OCI-LY7 (cell line): ENCODE results near the gene KCNIP1. TPM values are rescaled to one million over a fixed set of nuclear protein-coding genes. Genes with fewer than 3 reads are reported as not detected.

Experiments
- BruUV-seq: library from RNA; stranded (reverse); fragments of 400-500 nt; replicated peaks from 2 replicates; lab custom pipeline; 2021; lab: Mats Ljungman, UMichigan
- CTCF ChIA-PET: fragments of 300-600 bp; sonication (Branson Sonifier 250); formaldehyde crosslinking; loops from one replicate; lab custom pipeline; 2022; ENCODE audit warnings: antibody characterized with exemption; ENCODE audit not compliant: unreplicated experiment; lab: Charles Lee
- POLR2A ChIA-PET: fragments of 300-600 bp; sonication (Branson Sonifier 250); formaldehyde crosslinking; loops from one replicate; lab custom pipeline; 2022; ENCODE audit warnings: antibody characterized with exemption; lab: Charles Lee
- DNase-seq: peaks from one replicate; pipeline ENCODE4 v3.0.0-alpha.2; 2015; ENCODE audit warnings: low spot score
- H2AFZ ChIP-seq: fragments of 200-600 bp; sonication (generic), shearing (Covaris generic); 2 replicates; pipeline ENCODE4 v1.6.1; 2014; ENCODE audit warnings: mild to moderate bottlenecking, antibody characterized with exemption, low read length, moderate library complexity
- H3K27ac ChIP-seq: fragments of 200-600 bp; sonication (generic); 2 replicates; pipeline ENCODE4 v1.5.1; 2014; ENCODE audit warnings: mixed run types, low read depth, mild to moderate bottlenecking, moderate library complexity, low read length, inconsistent platforms; ENCODE audit not compliant: poor library complexity, severe bottlenecking
- H3K36me3 ChIP-seq: fragments of 200-600 bp; sonication (generic); 2 replicates; pipeline ENCODE4 v1.6.1; 2014; ENCODE audit warnings: mild to moderate bottlenecking, antibody characterized with exemption, low read length, moderate library complexity, mixed read lengths; ENCODE audit not compliant: insufficient read depth
- H3K4me1 ChIP-seq: fragments of 200-600 bp; sonication (generic); 2 replicates; pipeline ENCODE4 v1.5.1; 2014; ENCODE audit warnings: mild to moderate bottlenecking, low read length; ENCODE audit not compliant: insufficient read depth, poor library complexity, severe bottlenecking
- H3K4me2 ChIP-seq: fragments of 200-600 bp; sonication (generic); 2 replicates; pipeline ENCODE4 v1.6.1; 2014; ENCODE audit warnings: mild to moderate bottlenecking, low read length
- H3K4me3 ChIP-seq: fragments of 200-600 bp; sonication (generic); 2 replicates; pipeline ENCODE4 v1.5.1; 2014; ENCODE audit warnings: mild to moderate bottlenecking, low read depth, low read length; ENCODE audit not compliant: poor library complexity, severe bottlenecking
- H3K79me2 ChIP-seq: fragments of 200-600 bp; sonication (generic); 2 replicates; pipeline ENCODE4 v1.6.1; 2016; ENCODE audit warnings: low read depth, mild to moderate bottlenecking, low read length, moderate library complexity, mixed read lengths; ENCODE audit not compliant: insufficient read depth
- H3K9me2 ChIP-seq: fragments of 200-600 bp; sonication (generic); 2 replicates; pipeline ENCODE4 v1.6.1; 2016; ENCODE audit warnings: mild to moderate bottlenecking, low read length, mixed read lengths; ENCODE audit not compliant: insufficient read depth
- H3K9me3 ChIP-seq: fragments of 200-600 bp; sonication (generic); 2 replicates; pipeline ENCODE4 v1.6.1; 2014; ENCODE audit warnings: mild to moderate bottlenecking, mixed run types, low read length, mixed read lengths
- H4K20me1 ChIP-seq: fragments of 200-600 bp; sonication (generic); 2 replicates; pipeline ENCODE4 v1.6.1; 2014; ENCODE audit warnings: mild to moderate bottlenecking, antibody characterized with exemption, low read length, moderate library complexity, mixed read lengths; ENCODE audit not compliant: insufficient read depth
- CTCF ChIP-seq: fragments of 200-600 bp; sonication (generic); conservative IDR thresholded peaks from 2 replicates; pipeline ENCODE4 v1.5.1; 2014; ENCODE audit warnings: mild to moderate bottlenecking, antibody characterized with exemption, low read length, moderate library complexity, mixed read lengths
- EZH2phosphoT487 ChIP-seq: fragments of 200-600 bp; sonication (generic); IDR thresholded peaks from 2 replicates; pipeline ENCODE4 v1.6.1; 2018; ENCODE audit warnings: low read depth, borderline replicate concordance, mild to moderate bottlenecking, mixed run types, antibody characterized with exemption, low read length, moderate library complexity, mixed read lengths
- intact Hi-C: fragments of 100-400 bp; cut with micrococcal nuclease; formaldehyde crosslinking; loops from one replicate; pipeline ENCODE4 v1.10.0; 2022; ENCODE audit not compliant: unreplicated experiment
- total RNA-seq, 2 experiments: library from RNA; depleted of rRNA in 1 of 2; stranded (reverse); fragments of >200 nt in 1 of 2; shearing (Covaris generic) in 1 of 2; gene quantifications; 2 replicates each; pipeline ENCODE4 v1.2.3, GENCODE V29; 2014 to 2022

Gene KCNIP1
- total RNA-seq, 2 experiments from 2014 or later = not detected

DNA sequence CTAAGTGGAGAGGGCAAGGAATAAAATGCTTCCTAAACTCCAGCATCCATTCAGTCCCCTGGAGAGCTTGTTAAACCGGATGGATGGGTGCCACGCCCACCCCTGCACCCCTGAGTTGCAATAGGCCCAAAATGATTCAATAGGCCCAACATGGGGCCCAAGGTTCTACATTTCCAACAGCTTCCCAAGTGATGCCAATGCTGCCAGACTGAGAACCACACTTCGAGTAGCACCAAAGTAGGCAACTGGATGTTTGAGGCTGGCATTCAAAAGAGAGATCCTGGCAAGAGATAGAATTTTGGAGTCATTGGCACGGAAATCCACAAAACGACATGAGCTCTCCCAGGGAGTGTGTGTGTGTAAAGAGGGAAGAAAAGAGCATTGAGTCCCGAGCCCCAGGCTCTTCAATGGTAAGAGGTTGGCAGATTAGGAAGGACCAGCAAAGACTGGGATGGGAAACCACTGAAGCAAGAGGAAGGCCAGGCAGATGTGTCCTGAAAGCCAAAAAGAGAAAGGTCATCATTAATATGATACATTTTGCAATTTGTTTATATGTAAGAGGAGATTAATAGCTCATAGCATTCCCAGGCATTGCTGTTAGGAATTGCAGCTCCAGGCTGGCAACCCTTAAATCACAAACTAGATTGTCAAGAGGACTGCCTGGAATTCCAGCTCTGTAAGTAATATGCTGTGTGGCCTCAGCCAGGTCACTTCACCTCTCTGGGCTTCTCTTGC, 130.6 kb downstream of the KCNIP1 start:
- H2AFZ ChIP-seq = no peak overlapping the region
- H3K4me2 ChIP-seq = no peak overlapping the region
- no peaks in the 10 kb centered on the region for H3K79me2 ChIP-seq
- no peak for TF ChIP-seq CTCF
- no peak for TF ChIP-seq EZH2phosphoT487
- no peak overlapping the region for H3K4me3 ChIP-seq
- H3K27ac ChIP-seq = no peak overlapping the region
- no peaks in the 10 kb centered on the region for H3K4me1 ChIP-seq
- intact Hi-C loops = no loop called here
- no peaks in the 10 kb centered on the region for H3K9me3 ChIP-seq
- H3K9me2 ChIP-seq = no peaks in the 10 kb centered on the region
- DNase-seq = no peak
- POLR2A ChIA-PET = no interaction called here
- CTCF ChIA-PET = interaction anchor here (1.1 to 1.2 kb wide), 2 partner anchors 14 to 20 kb away, joined by 3 read pairs; no protein-coding TSS in a partner anchor
- H3K36me3 ChIP-seq = no peaks in the 10 kb centered on the region
- BruUV-seq = no TSS peak
- no peaks in the 10 kb centered on the region for H4K20me1 ChIP-seq

GRCh38 chr5:170635706-170636105, 131.9 kb downstream of the KCNIP1 start:
- H3K4me1 ChIP-seq = no peaks in the 10 kb centered on the region
- no peaks in the 10 kb centered on the region for H3K9me2 ChIP-seq
- CTCF ChIA-PET = no interaction called here
- TF ChIP-seq CTCF (no peak), EZH2phosphoT487 (no peak)
- no peaks in the 10 kb centered on the region for H3K79me2 ChIP-seq
- no peaks in the 10 kb centered on the region for H3K9me3 ChIP-seq
- no TSS peak for BruUV-seq
- H3K36me3 ChIP-seq = no peaks in the 10 kb centered on the region
- no peak overlapping the region for H3K4me3 ChIP-seq
- intact Hi-C loops = no loop called here
- H2AFZ ChIP-seq = no peak overlapping the region
- no peak for DNase-seq
- H3K27ac ChIP-seq = no peak overlapping the region
- no peaks in the 10 kb centered on the region for H4K20me1 ChIP-seq
- POLR2A ChIA-PET = no interaction called here
- H3K4me2 ChIP-seq = no peak overlapping the region

- Histone ChIP-seq H3K9me2 (no peaks in the 10 kb centered on the region), H4K20me1 (no peaks in the 10 kb centered on the region), H3K4me2 (no peak overlapping the region), H3K79me2 (no peaks in the 10 kb centered on the region), H2AFZ (no peak overlapping the region), H3K36me3 (no peaks in the 10 kb centered on the region), H3K4me1 (no peaks in the 10 kb centered on the region), H3K27ac (no peak overlapping the region), H3K9me3 (no peaks in the 10 kb centered on the region), H3K4me3 (no peak overlapping the region)
- BruUV-seq = no TSS peak
- POLR2A ChIA-PET = no interaction called here
- no peak for DNase-seq
- intact Hi-C loops = no loop called here
- no peak for TF ChIP-seq EZH2phosphoT487
- no peak for TF ChIP-seq CTCF
- CTCF ChIA-PET = no interaction called here
Measured at GRCh38 chr5:170636206-170636605, 132.4 kb downstream of the KCNIP1 start.
